Fibroblast of skin of left quadriceps (primary cell): ENCODE data around the gene ELF1.

Experiments
- DNase-seq, 2 experiments: peaks; one replicate each; pipeline ENCODE4 v3.0.0-alpha.2; 2013; ENCODE audit warnings: low read depth in 2 of 2

The ELF1 gene

DNA sequence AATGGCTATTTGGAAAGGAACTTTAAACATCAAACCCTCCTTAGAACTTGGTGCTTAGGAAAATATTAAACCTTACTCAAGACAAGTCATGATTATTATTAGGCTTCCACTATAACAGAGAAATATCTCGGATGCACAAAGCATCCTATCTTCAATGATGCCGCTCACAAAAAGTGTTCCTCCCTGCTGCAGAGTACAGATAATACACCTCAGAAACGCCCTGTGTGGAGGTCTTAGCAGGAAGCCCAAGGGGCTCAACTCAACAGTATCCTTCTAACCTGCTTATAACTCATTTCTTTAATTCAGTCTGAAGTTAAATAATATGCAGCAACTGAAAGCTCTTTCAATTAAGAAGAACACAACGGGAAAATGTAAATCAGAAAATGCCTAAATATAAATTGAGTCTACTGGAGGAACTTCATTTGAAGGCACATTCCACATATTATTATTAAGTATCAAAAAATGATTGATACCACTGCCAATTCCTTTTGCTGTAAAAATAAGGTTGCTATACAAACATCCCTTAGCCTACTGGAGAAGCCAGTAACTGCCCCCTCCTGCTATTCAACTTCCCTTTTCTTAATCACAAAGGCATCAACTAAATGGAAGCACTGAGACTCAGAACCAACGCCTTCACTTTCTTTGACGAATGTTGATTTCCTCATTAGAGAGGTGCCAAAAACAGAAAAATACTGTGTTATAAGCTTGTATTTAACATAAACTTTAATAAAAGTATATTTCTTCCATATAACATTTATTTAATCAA lies 12.0 kb downstream of the ELF1 start:
- no peak for DNase-seq

DNA sequence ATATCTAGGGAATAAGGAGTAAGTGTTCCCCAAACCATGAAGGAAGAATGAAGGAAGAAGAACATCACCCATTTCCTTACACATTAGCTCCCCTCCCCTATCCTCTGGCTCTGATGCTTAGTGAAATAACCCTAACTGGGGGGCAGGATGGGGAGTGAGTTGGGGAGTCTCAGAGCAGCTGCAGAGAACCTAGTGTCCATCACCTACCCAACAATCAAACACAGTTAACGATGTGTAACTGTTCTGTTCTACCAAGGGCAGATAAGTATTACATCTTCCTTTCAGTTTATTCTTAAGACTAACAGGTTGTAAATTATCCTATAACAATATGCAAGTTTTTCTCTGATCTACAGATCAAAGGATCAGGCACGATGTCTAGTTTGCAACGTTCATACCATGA lies 12.8 kb downstream of the ELF1 start:
- DNase-seq: no peak

DNA sequence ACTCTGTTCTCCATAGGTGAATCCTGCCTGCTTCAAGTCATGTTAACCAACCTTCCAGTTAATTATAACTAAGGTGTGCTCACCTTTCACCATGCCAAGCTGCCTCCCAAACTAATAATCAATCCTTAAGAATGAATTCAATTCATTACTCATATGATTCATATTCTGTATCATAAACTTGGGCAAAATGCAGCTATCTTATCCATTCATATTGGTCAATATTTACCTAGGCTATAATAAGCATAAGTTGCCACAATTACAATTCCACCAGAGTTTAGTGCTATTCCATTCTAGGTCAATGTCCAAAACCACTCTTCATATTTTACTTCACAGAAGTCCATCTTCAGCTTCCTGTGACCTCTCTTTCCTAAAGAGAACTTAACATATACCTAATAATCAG lies 13.4 kb downstream of the ELF1 start:
- DNase-seq: no peak

- DNase-seq: no peak
These were observed 14.0 kb downstream of the ELF1 start for GRCh38 chr13:41004875-41005693.

GRCh38 chr13:41002606-41003005 lies 16.5 kb downstream of the ELF1 start:
- no peak for DNase-seq

GRCh38 chr13:41001695-41002094 lies 17.4 kb downstream of the ELF1 start:
- DNase-seq: no peak

GRCh38 chr13:40999416-40999815 lies 19.7 kb downstream of the ELF1 start:
- no peak for DNase-seq

DNA sequence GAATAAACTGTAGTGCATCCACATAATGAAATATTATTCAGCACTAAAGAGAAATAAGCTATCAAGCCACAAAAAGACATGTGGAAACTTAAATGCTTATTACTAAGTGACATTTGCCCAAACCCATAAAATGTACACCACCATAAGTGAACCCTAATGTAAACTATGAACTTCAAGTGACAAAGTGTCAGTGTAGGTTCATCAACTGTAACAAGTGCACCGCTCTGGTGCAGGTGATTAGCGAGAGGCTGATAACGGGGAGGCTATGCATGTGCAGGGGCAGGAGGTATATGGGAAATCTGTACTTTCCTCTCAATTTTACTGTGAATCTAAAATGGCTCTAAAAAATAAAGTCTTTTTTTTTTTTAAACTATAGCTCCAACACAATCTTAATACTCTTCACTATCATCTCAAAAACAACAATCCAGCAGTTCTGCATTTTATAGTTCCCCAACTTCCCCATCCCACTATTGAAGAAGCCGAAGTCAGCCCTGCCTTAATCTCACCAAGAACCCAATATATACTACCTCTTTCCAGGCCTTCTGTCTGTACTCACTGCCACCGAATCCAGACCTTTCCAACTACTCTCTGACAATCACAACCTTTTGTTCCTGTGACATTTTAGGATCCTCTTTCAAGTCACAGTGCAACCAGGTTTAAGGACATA lies 22.6 kb downstream of the ELF1 start:
- DNase-seq: no peak

DNA sequence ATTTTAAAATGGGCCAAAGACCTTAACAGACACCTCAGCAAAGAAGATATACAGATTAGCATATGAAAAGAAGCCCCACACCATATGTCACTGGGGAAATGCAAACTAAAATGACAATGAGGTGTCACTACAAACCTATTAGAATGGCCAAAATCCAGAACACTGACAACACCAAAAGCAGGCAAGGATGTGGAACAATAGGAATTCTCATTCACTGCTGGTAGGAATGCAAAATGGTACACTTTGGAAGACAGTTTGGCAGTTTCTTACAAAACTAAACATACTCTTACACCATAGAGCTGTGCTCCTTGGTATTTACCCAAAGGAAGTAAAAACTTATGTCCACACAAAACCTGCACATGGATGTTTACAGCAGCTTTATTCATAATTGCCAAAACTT lies 23.1 kb downstream of the ELF1 start:
- DNase-seq: no peak

GRCh38 chr13:40994581-40995230 lies 24.4 kb downstream of the ELF1 start:
- no peak for DNase-seq

DNA sequence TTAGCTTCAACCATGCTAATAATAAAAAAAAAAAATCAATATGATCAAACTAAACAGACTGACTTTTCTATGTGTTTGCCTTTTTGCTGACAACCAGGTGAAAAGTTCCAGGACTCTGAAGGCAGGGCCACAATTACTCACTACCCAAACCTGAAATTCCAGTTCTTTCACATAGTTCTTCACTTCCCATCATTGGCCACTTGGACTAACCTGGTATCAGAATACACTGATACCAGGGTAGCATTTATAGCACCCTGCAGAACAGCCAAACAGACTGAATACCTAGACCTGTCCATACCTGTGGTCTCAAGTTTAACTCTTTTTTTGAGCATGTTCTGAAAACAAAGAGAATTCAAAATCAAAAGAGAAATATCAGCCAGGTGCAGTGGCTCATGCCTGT lies 25.1 kb downstream of the ELF1 start:
- DNase-seq: no peak

GRCh38 chr13:40992678-40993518 lies 26.2 kb downstream of the ELF1 start:
- no peak for DNase-seq

- peak in 1 of 2 experiments; percentile 20 for DNase-seq
These were observed 31.4 kb downstream of the ELF1 start for GRCh38 chr13:40987606-40988280.

DNA sequence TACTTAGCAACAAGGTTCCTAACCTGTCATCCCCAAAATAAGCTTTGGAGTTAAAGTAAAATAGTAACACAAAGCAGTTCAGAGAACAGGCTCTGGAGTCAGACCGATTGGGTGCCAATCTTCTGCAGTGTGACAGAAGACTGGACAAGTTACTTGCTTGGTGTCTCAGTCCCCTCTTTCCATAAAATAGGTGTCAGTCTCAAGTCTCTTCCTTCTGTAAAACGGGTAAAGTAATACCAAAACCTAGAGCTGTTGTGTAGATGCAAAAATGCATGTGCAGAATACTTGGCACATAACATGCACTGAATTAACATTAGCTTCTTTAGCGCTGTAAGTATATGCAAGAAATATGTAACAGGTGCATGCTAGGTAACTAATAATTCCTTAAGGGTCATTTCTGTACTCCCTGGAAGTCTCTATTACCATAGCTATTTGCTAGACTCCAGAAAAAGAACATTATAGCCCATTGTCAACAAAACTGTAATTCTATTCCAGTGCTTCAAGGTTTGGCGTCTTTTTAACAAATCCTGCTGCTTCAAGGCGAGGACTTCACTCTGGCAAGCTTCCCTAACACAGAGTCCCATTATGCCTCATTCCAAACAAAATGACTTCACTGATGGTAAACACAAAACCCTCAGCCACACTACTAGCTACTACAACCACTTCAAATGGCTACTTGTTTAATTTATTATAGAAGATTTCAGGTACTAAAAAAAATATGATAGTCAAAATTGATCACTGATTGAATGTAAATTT lies 32.8 kb downstream of the ELF1 start:
- DNase-seq: no peak

DNA sequence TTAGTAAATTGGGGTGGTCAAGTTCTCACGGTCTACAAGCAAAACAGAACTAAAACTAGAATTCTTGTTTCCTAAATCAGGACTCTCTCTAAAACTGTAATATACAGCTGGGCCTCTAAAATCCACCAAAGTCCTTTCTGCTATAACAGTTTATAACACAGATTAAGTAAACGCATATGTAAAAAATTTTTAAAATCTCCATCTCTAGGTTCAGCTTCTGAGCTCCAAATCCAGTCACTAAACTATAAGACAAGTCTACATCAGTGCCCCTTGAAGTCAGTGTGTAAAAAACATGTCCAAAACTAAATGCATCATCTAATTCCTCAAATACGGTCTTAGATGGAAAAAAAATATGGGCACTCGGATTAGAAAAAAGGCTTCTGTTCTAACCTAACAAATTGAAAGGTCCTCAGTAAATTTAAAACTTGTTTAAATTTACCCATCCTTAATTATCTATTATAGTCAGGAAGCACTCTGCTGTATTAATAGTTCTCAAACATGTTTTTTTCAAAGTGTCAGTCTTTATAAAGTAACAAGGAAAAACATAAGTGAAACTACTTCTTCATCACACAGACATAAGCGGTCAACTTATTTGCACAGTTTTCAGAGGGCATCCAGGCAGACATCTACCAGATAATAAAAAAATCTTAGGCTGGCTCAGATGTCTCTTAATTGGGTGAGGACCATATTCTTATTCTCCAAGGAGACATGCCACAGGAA lies 33.6 kb downstream of the ELF1 start:
- no peak for DNase-seq

- DNase-seq: no peak
These were observed 34.3 kb downstream of the ELF1 start for GRCh38 chr13:40984668-40985366.

GRCh38 chr13:40983725-40984667 lies 35.1 kb downstream of the ELF1 start:
- no peak for DNase-seq
